H1 (cell line): ENCODE measurements around the gene BIRC7. TPM values are rescaled to one million over a fixed set of nuclear protein-coding genes. Genes with fewer than 3 reads are reported as not detected.

Experiments
- CTCF ChIA-PET: fragments of 300-600 bp; sonication (Branson Sonifier 250); formaldehyde crosslinking; loops from one replicate; lab custom pipeline; 2021; ENCODE audit not compliant: partially characterized antibody; lab: Charles Lee
- POLR2A ChIA-PET: fragments of 300-600 bp; sonication (Branson Sonifier 250); formaldehyde crosslinking; loops from one replicate; lab custom pipeline; 2021; ENCODE audit warnings: inconsistent platforms; ENCODE audit not compliant: partially characterized antibody; lab: Charles Lee
- DNase-seq, 2 experiments: peaks; one replicate each; pipeline versions ENCODE4 v3.0.0 to v3.0.0-alpha.2; 2010 to 2022; ENCODE audit warnings: low spot score in 2 of 2, low read depth in 1 of 2, mixed read lengths in 1 of 2
- FAIRE-seq: peaks from 2 replicates; lab custom pipeline; 2011; peaks lifted over from hg19 to GRCh38; lab: Jason Lieb, UNC
- H2AFZ ChIP-seq: 2 replicates; pipeline ENCODE4 v1.8.1; 2012; ENCODE audit warnings: low read length, inconsistent platforms
- H2AK5ac ChIP-seq: 2 replicates; pipeline ENCODE4 v1.6.1; 2013; ENCODE audit warnings: low read depth, low read length
- H2BK120ac ChIP-seq: replicated peaks from 2 replicates; pipeline ENCODE3; 2013; ENCODE audit warnings: low read depth, low read length, inconsistent platforms
- H2BK12ac ChIP-seq: 2 replicates; pipeline ENCODE4 v1.6.1; 2013; ENCODE audit warnings: low read depth, low read length
- H2BK15ac ChIP-seq: 2 replicates; pipeline ENCODE4 v1.6.1; 2013; ENCODE audit warnings: low read length
- H2BK20ac ChIP-seq: 2 replicates; pipeline ENCODE4 v1.6.1; 2013; ENCODE audit warnings: low read length
- H2BK5ac ChIP-seq: 2 replicates; pipeline ENCODE4 v1.6.1; 2013; ENCODE audit warnings: low read depth, low read length
- H3K14ac ChIP-seq: 2 replicates; pipeline ENCODE4 v1.6.1; 2013; ENCODE audit warnings: inconsistent platforms; ENCODE audit not compliant: insufficient read length
- H3K18ac ChIP-seq: 2 replicates; pipeline ENCODE4 v1.6.1; 2013; ENCODE audit warnings: low read length; ENCODE audit errors: extremely low read depth
- H3K23ac ChIP-seq: 2 replicates; pipeline ENCODE4 v1.6.1; 2013; ENCODE audit warnings: inconsistent platforms; ENCODE audit not compliant: insufficient read length
- H3K23me2 ChIP-seq: 2 replicates; pipeline ENCODE4 v1.6.1; 2013; ENCODE audit warnings: low read depth, low read length
- H3K27ac ChIP-seq: 2 replicates; pipeline ENCODE4 v1.6.1; 2011; ENCODE audit warnings: low read depth, low read length, inconsistent platforms
- H3K27me3 ChIP-seq, 4 experiments: replicated peaks in 1 of 4; 1 replicate in 1 of 4; 2 replicates in 3 of 4; pipeline versions ENCODE4 v1.6.1 to v1.8.1; 2011 to 2013; ENCODE audit warnings: low read length in 3 of 4, mild to moderate bottlenecking in 3 of 4, inconsistent platforms in 2 of 4, mixed read lengths in 2 of 4, moderate library complexity in 1 of 4; ENCODE audit not compliant: control insufficient read depth in 3 of 4, insufficient read depth in 3 of 4; ENCODE audit errors: extremely low read depth in 1 of 4
- H3K36me3 ChIP-seq, 4 experiments: 2 replicates each; pipeline versions ENCODE4 v1.6.1 to v1.8.1; 2011 to 2013; ENCODE audit warnings: mild to moderate bottlenecking in 4 of 4, low read length in 3 of 4, moderate library complexity in 2 of 4, control low read depth in 1 of 4, inconsistent platforms in 1 of 4; ENCODE audit not compliant: insufficient read depth in 4 of 4, control insufficient read depth in 2 of 4
- H3K4ac ChIP-seq: replicated peaks from 2 replicates; pipeline ENCODE3; 2013; ENCODE audit warnings: low read length, low read depth, mixed read lengths, inconsistent platforms; ENCODE audit not compliant: insufficient read length
- H3K4me1 ChIP-seq, 4 experiments: replicated peaks in 1 of 4; 1 replicate in 1 of 4; 2 replicates in 3 of 4; pipeline versions ENCODE4 v1.6.1 to v1.8.1; 2011 to 2013; ENCODE audit warnings: low read length in 3 of 4, inconsistent platforms in 2 of 4, mixed read lengths in 1 of 4; ENCODE audit not compliant: insufficient read depth in 4 of 4, control insufficient read depth in 3 of 4
- H3K4me2 ChIP-seq, 2 experiments: 2 replicates each; pipeline versions ENCODE4 v1.6.1 to v1.8.1; 2011 to 2013; ENCODE audit warnings: low read depth in 2 of 2, low read length in 2 of 2, control low read depth in 1 of 2, inconsistent platforms in 1 of 2, mild to moderate bottlenecking in 1 of 2; ENCODE audit not compliant: insufficient read depth in 1 of 2
- H3K4me3 ChIP-seq, 4 experiments: fragments of 200-600, 300-600 bp in 1 of 4; sonication (generic), shearing (Covaris generic), sonication (Bioruptor Twin) in 1 of 4; 2 replicates each; pipeline versions ENCODE4 v1.5.1 to v1.8.1; 2011 to 2016; ENCODE audit warnings: low read length in 4 of 4, low read depth in 3 of 4, control low read depth in 2 of 4, inconsistent platforms in 2 of 4, mild to moderate bottlenecking in 2 of 4, mixed read lengths in 1 of 4, moderate library complexity in 1 of 4; ENCODE audit not compliant: insufficient read depth in 2 of 4; ENCODE audit errors: extremely low read depth in 1 of 4
- H3K56ac ChIP-seq: replicated peaks from 2 replicates; pipeline ENCODE3; 2013; ENCODE audit warnings: low read depth, mild to moderate bottlenecking, mixed read lengths, low read length, inconsistent platforms; ENCODE audit not compliant: insufficient read length
- H3K79me1 ChIP-seq: 2 replicates; pipeline ENCODE4 v1.6.1; 2013; ENCODE audit warnings: low read depth, low read length, control low read depth
- H3K79me2 ChIP-seq, 2 experiments: 2 replicates each; pipeline versions ENCODE4 v1.6.1 to v1.8.1; 2012 to 2013; ENCODE audit warnings: low read length in 2 of 2, mild to moderate bottlenecking in 2 of 2, inconsistent platforms in 1 of 2; ENCODE audit not compliant: insufficient read depth in 2 of 2, control insufficient read depth in 1 of 2
- H3K9ac ChIP-seq, 4 experiments: replicated peaks in 1 of 4; 1 replicate in 1 of 4; 2 replicates in 3 of 4; pipeline versions ENCODE4 v1.6.1 to v1.8.1; 2011 to 2013; ENCODE audit warnings: low read depth in 3 of 4, low read length in 3 of 4, control low read depth in 2 of 4, mild to moderate bottlenecking in 2 of 4, moderate library complexity in 2 of 4, inconsistent platforms in 1 of 4; ENCODE audit errors: extremely low read depth in 1 of 4
- H3K9me3 ChIP-seq, 2 experiments: 2 replicates each; pipeline versions ENCODE4 v1.6.1 to v1.8.1; 2012 to 2013; ENCODE audit warnings: mild to moderate bottlenecking in 2 of 2, moderate library complexity in 2 of 2, control low read depth in 1 of 2, inconsistent platforms in 1 of 2, low read depth in 1 of 2, low read length in 1 of 2, mixed read lengths in 1 of 2; ENCODE audit not compliant: insufficient read depth in 2 of 2
- H4K20me1 ChIP-seq, 2 experiments: replicated peaks in 1 of 2; 2 replicates each; pipeline versions ENCODE3 to v1.8.1; 2011 to 2013; ENCODE audit warnings: inconsistent platforms in 2 of 2, low read length in 2 of 2, mild to moderate bottlenecking in 1 of 2; ENCODE audit not compliant: insufficient read depth in 2 of 2, control insufficient read depth in 1 of 2
- H4K5ac ChIP-seq: 2 replicates; pipeline ENCODE4 v1.6.1; 2013; ENCODE audit warnings: low read length, low read depth, mixed read lengths, inconsistent platforms; ENCODE audit not compliant: insufficient read length
- H4K8ac ChIP-seq: 2 replicates; pipeline ENCODE4 v1.8.0; 2013; ENCODE audit warnings: mild to moderate bottlenecking, moderate library complexity, low read length, inconsistent platforms; ENCODE audit not compliant: insufficient read depth; ENCODE audit errors: extremely low read depth
- H4K91ac ChIP-seq: replicated peaks from 2 replicates; pipeline ENCODE3; 2013; ENCODE audit warnings: low read length, mixed read lengths, inconsistent platforms; ENCODE audit not compliant: insufficient read length
- FOSL1 ChIP-seq: IDR thresholded peaks from 2 replicates; pipeline ENCODE4 v1.6.1; 2011; ENCODE audit warnings: mild to moderate bottlenecking, low read depth, low read length, moderate library complexity; ENCODE audit not compliant: insufficient read depth
- POLR2AphosphoS5 ChIP-seq: IDR thresholded peaks from 2 replicates; pipeline ENCODE4 v1.6.1; 2011; ENCODE audit warnings: low read depth, low read length
- WGBS, 2 experiments: shearing (Covaris generic) in 1 of 2; methylation state at CpG; one replicate each; pipeline versions ENCODE4 v1.1.6 to v1.1.7; 2013 to 2015; ENCODE audit warnings: low lambda C conversion rate in 2 of 2, mixed read lengths in 2 of 2, inconsistent platforms in 1 of 2, low coverage in 1 of 2, missing lambda C conversion rate in 1 of 2; ENCODE audit not compliant: insufficient replicate concordance in 2 of 2, insufficient coverage in 1 of 2, insufficient read length in 1 of 2; ENCODE audit errors: extremely low coverage in 1 of 2, missing lambda C conversion rate in 1 of 2; 5-methylcytosine and 5-hydroxymethylcytosine counted together
- polyA plus RNA-seq, 7 experiments: library from polyadenylated mRNA; depleted of rRNA in 3 of 7; stranded (reverse) in 5 of 7; unstranded in 2 of 7; fragments of >200 nt in 5 of 7; fragments of 200-250 nt in 2 of 7; gene quantifications; 1 replicate in 5 of 7; 2 replicates in 1 of 7; 4 replicates in 1 of 7; pipeline versions ENCODE4 v1.2.1 to v1.2.3, GENCODE V29; 2011 to 2013; ENCODE audit warnings: missing spikeins in 2 of 7, mixed read lengths in 2 of 7
- total RNA-seq: library from RNA; stranded (reverse); fragmentation: NEBNext Ultra II Directional; extraction: Animal tissue kit (Norgen Biotek cat#: 25700); gene quantifications from 2 replicates; pipeline ENCODE4 v1.2.1, GENCODE V29; 2021

BIRC7 gene
- total and polyA plus RNA-seq, 2 of the 8 experiments (the other 6 are each of a cell fraction or from before 2014, with no cell fraction given), result 0.11 to 0.41 TPM

GRCh38 chr20:63206878-63207277 is 28.8 kb upstream of the BIRC7 start:
- ChIA-PET CTCF (interaction anchor here (1.0 to 2.8 kb wide), 9 partner anchors 8 to 90 kb away, joined by 3 to 17 read pairs (median 3); partner anchors contain the start of gene YTHDF1), POLR2A (interaction anchor here (1.3 to 1.8 kb wide), 3 partner anchors 8 to 155 kb away, joined by 3 to 10 read pairs (median 3); no protein-coding TSS in a partner anchor)
- Histone ChIP-seq H2BK15ac (no peak overlapping the region), H3K18ac (no peak overlapping the region), H3K4ac (no peak overlapping the region), H3K4me1 (no peaks in the 10 kb centered on the region), H2AFZ (no peak overlapping the region), H3K27ac (no peak overlapping the region), H4K91ac (no peak overlapping the region), H3K27me3 (no peaks in the 10 kb centered on the region), H2BK12ac (no peak overlapping the region), H3K9me3 (no peaks in the 10 kb centered on the region), H2BK120ac (no peak overlapping the region), H3K4me3 (no peak overlapping the region), H3K79me2 (peaks cover 25 to 95% of the 10 kb centered on the region in 2 experiments), H3K4me2 (no peak overlapping the region), H3K79me1 (peaks cover 16% of the 10 kb centered on the region), H3K56ac (no peak overlapping the region), H4K5ac (no peak overlapping the region), H3K23me2 (no peaks in the 10 kb centered on the region), H3K23ac (no peak overlapping the region), H4K8ac (no peak overlapping the region), H2BK20ac (no peak overlapping the region), H2AK5ac (no peak overlapping the region), H3K14ac (no peak overlapping the region), H2BK5ac (no peak overlapping the region; the same call in 1 of the 2 replicates), H4K20me1 (peaks cover 40 to 63% of the 10 kb centered on the region in 2 experiments), H3K9ac (0 out of 7 replicates have a peak overlapping the region, but pooled peaks of 1 of the 4 experiments have one; percentile 17), H3K36me3 (peaks cover 25 to 60% (median 49%) of the 10 kb centered on the region in 4 experiments)
- FAIRE-seq, result no peak
- DNase-seq, result no peak
- TF ChIP-seq FOSL1 (no peak), POLR2AphosphoS5 (peak; percentile 16; the same call in 1 of the 2 replicates)
- WGBS, 2 experiments, result 91% methylated on average over 11 of the region's 11 CpGs; no CpG with 5 or more reads in 1 of the 2 experiments
